Activated naive CD4-positive, alpha-beta T cell treated with anti-CD3 and anti-CD28 coated beads, Interleukin-2, amount 50 U/mL, for 72 hours (primary cell): ENCODE results near the gene PHAF1. TPM values are rescaled to one million over a fixed set of nuclear protein-coding genes. Genes with fewer than 3 reads are reported as not detected.

Source experiments
- ATAC-seq, 2 donors: fragments of 150-1000 bp; cut with Tn5 transposase; 2 replicates each; pipeline ENCODE4 v1.10.0; 2021; ENCODE audit warnings: mild to moderate bottlenecking in 2 of 2, moderate library complexity in 2 of 2
- DNase-seq, 2 donors: peaks; one replicate each; pipeline ENCODE4 v3.0.0; 2021 to 2022; ENCODE audit warnings: low spot score in 2 of 2
- H3K27ac Mint-ChIP-seq, 2 donors: one replicate each; pipeline ENCODE4 v1.8.0; 2022; ENCODE audit warnings: mild to moderate bottlenecking in 2 of 2, mixed read lengths in 2 of 2
- H3K36me3 Mint-ChIP-seq, 2 donors: one replicate each; pipeline ENCODE4 v1.8.0; 2022; ENCODE audit warnings: mixed read lengths in 2 of 2
- H3K9me3 Mint-ChIP-seq, 2 donors: one replicate each; pipeline ENCODE4 v1.8.0; 2022; ENCODE audit warnings: mixed read lengths in 2 of 2
- total RNA-seq, 2 donors: library from RNA; stranded (reverse); gene quantifications; one replicate each; pipeline ENCODE4 v1.2.3, GENCODE V29; 2022

The PHAF1 gene
- total RNA-seq, 2 donors from 2014 or later: 15.6 to 16.6 TPM

DNA sequence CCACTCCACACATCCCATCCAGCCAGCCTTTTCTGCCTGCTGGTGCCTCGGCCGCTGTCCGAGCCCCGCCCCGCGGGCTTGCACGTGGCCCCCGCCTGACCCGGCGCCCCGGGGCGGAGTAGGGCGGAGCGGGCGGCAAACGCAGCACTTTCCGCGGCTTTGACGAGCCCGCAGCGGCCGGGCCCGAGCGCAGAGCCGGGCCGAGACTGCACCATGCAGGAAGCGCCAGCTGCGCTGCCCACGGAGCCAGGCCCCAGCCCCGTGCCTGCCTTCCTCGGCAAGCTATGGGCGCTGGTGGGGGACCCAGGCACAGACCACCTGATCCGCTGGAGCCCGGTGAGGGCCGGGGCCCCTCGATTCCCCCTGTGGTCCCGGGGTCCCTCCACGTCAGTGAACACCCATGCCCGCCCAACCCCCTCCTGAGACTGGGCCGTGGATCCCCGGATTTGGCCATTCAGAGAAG lies 54.9 kb downstream of the PHAF1 start, which contains the start of gene HSF4:
Gene HSF4 (plus strand): TSS at position 147 of the 463 bp plus-strand sequence. CDS start 67 bp downstream, at position 214.
- no peak within 1 kb of the TSS for H3K27ac Mint-ChIP-seq
- no peaks in the 10 kb centered on the region for H3K9me3 Mint-ChIP-seq
- peaks cover 9 to 18% of the 10 kb centered on the region in 2 donors for H3K36me3 Mint-ChIP-seq
- DNase-seq (no peak), ATAC-seq (no peak)

DNA sequence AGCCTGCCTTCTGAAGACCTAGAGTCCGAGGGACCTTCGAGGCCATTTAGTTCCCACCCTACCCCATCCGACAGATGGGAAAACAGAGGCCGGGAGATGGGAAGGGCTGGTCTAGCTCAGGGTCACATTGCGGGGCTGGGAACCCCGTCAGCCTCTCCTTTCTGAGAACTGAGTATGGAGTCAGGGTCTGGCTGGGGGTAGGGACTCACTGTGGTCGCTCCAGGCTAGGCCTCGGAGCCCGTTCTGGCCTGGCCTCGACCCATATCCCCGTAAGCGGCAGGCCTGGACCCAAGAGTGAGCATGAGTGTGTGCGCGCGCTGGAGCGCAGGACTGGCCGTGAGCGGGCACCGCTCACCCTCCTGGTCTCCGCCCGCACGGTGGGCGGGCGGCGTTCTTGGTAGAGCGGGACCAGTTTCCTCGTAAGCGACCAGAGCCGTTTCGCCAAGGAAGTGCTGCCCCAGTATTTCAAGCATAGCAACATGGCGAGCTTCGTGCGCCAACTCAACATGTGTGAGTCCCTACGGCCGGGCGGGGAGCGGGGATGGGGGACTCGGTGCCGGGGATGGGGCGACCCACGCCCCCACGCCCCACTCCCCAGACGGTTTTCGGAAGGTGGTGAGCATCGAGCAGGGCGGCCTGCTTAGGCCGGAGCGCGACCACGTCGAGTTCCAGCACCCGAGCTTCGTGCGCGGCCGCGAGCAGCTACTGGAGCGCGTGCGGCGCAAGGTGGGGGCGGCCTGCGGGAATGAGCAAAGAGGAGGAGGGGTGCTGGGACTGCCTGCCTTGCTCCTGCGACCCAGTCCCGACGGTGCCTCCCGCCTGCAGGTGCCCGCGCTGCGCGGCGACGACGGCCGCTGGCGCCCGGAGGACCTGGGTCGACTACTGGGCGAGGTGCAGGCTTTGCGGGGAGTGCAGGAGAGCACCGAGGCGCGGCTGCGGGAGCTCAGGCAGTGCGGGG lies 55.7 kb downstream of the PHAF1 start:
- DNase-seq (no peak), ATAC-seq (no peak)
- peaks cover 9 to 23% of the 10 kb centered on the region in 2 donors for H3K36me3 Mint-ChIP-seq
- H3K9me3 Mint-ChIP-seq: no peaks in the 10 kb centered on the region
- no peak overlapping the region for H3K27ac Mint-ChIP-seq

DNA sequence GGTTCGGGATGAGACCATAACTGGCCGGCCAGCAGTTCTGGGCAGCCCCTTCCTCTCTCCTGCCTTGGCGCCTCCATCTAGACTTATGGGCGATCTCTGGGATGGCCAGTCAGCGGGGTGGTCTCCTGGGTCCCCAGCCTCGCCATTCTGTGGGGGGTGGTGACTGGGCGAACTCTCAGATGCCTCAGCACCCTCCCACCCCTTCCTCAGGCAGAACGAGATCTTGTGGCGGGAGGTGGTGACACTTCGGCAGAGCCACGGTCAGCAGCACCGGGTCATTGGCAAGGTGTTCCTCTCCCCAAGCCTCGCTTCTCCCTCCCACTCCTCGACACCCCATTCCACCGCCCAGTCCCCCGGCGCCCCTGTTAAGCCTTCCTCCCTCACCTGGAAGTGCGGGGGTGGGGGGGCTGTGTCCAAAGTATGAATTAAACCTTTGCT lies 56.4 kb downstream of the PHAF1 start:
- DNase-seq (no peak), ATAC-seq (no peak)

DNA sequence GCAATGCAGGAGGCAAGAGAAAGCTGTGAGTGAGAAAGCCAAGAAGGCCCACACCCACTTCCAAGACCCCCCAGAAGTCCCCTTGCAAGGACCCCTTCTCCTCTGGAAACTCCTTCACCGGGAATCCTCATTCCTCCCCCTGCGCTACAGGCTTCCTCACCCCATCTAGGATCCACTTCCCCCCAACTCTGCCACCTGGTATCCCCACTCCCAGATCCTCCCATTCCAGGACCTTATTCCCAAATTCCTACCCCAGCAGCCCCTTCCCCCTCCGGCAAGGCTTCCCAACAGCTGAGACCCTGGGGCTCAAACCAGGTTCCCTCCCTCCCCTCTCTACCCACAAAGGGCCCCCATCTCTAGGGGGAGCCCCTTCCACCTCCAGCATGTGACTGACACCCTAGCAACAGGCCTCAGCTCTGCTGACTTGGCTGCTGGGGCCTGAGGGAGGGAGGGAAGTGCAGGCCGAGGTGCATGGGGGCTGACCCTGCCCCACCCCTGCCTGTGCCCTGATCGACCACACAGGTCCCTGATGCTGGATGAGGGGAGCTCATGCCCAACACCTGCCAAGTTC lies 56.9 kb downstream of the PHAF1 start:
- Mint-ChIP-seq H3K27ac (peak overlapping the region in 1 of 2 donors; percentile 68), H3K9me3 (no peaks in the 10 kb centered on the region), H3K36me3 (peaks cover 4 to 25% of the 10 kb centered on the region in 2 donors)
- no peak for DNase-seq
- no peak for ATAC-seq

More for the DNA sequence above, 56.4 kb downstream of the PHAF1 start:
- Mint-ChIP-seq H3K36me3 (peaks cover 5 to 24% of the 10 kb centered on the region in 2 donors), H3K9me3 (no peaks in the 10 kb centered on the region), H3K27ac (no peak overlapping the region)

DNA sequence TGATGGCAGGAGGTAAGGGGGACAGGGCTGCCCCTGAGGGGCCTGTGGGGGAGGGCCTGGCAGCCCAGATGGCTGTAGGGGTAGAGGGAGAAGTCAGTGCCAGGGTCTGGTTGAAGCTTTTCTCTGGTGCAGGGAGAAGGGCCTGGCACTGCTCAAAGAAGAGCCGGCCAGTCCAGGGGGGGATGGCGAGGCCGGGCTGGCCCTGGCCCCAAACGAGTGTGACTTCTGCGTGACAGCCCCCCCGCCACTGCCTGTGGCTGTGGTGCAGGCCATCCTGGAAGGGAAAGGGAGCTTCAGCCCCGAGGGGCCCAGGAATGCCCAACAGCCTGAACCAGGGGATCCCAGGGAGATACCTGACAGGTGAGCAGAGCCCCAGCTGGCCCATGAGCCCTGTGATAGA lies 57.8 kb downstream of the PHAF1 start:
- no peaks in the 10 kb centered on the region for H3K9me3 Mint-ChIP-seq
- DNase-seq: no peak
- peaks cover 4 to 19% of the 10 kb centered on the region in 2 donors for H3K36me3 Mint-ChIP-seq
- H3K27ac Mint-ChIP-seq: no peak overlapping the region
- no peak for ATAC-seq

DNA sequence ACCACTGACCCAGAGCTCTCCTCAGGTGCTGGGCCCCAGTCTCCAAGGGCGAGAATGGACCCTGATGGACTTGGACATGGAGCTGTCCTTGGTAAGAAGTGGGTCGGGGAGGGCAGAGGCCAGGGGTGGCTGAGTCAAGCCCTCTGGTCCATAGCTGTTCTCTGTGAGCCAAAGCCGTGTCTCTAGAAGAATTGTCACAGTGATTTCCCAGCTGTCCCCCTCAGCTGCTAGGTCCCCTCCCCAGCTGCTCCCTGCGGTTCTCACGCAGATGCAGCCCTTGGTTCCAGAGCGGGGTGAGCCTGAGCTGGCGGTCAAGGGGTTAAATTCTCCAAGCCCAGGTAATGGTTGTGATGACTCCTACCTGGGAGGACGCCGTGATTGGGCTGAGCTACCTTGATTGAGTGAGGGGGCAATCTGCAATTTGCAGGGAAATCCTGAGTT lies 59.3 kb downstream of the PHAF1 start:
- Mint-ChIP-seq H3K9me3 (no peaks in the 10 kb centered on the region), H3K36me3 (peaks cover 4 to 23% of the 10 kb centered on the region in 2 donors)
- no peak for ATAC-seq

DNA sequence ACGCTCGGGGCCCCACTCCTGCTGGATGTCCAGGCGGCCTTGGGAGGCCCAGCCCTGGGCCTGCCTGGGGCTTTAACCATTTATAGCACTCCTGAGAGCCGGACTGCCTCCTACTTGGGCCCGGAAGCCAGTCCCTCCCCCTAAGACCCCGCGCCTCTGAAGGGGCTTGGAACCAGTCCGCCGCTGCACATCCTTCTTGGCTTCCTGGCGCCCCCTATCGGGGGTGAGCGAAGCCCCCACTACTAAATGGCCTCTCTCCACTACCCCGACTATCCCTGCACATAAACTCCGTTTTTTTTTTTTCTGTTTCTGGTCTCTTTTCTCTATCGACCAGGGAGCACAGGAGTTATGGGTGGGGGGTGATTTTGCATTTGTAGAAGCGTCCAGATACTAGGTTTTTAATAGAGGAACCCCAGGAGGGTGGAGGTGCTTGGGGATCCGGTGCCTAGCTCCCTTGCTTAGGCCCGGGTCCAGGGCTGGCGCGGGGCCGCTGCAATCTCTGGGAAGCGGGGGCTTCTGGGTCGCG lies 60.0 kb downstream of the PHAF1 start:
- peaks cover 4 to 23% of the 10 kb centered on the region in 2 donors for H3K36me3 Mint-ChIP-seq
- peak in 1 of 2 donors; percentile 3 for ATAC-seq
- no peaks in the 10 kb centered on the region for H3K9me3 Mint-ChIP-seq
- DNase-seq: peak in 1 of 2 donors; percentile 57
- no peak overlapping the region for H3K27ac Mint-ChIP-seq

More for the DNA sequence above, 59.3 kb downstream of the PHAF1 start:
- no peak overlapping the region for H3K27ac Mint-ChIP-seq
- no peak for DNase-seq

DNA sequence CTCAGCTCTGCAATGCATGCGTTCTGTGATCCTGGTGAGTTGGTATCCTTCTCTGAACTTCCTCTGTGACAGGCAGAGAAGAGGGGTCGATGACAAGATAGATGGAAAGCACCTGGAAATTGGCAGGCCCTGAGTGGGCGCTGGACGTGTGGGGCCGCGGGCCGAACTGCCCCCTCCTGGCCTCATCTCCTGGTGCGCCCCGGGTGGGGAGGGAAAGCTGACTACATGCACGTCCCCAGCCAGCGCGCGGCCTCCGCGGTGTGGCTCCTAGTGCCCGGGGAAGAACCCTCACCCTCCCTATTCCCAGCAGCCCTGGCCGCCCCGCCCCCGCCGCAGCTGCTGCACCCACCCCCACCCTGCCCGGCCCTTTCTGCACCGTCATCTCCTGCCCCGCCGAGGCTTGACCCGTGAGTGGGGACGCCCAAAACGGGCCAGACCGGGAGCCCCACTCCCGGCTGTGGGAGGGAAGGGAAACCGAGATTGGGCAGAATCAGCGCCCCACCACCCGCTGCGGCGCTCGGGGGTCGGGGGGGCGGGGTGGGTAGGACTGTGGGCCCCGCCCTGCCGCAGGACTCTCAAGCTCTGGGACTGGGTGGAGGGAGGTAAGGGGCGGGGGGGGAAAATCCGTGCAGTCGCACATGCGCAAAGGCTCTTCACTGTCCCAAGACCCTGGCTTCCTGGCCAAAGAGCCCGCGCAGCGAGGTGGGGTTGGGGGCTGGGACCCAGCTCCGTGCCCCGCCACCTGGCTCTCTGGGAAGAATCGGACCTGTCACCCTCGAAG lies 60.6 kb downstream of the PHAF1 start, which contains the start of gene NOL3:
Gene NOL3 (plus strand): TSS at position 371 of the 781 bp plus-strand sequence.
- ATAC-seq: peak; percentile 44 to 70
- Mint-ChIP-seq H3K36me3 (peaks cover under 1 to 26% of the 10 kb centered on the region in 2 donors), H3K9me3 (no peaks in the 10 kb centered on the region), H3K27ac (no peak within 1 kb of the TSS)
- DNase-seq: peak in 1 of 2 donors; percentile 68

DNA sequence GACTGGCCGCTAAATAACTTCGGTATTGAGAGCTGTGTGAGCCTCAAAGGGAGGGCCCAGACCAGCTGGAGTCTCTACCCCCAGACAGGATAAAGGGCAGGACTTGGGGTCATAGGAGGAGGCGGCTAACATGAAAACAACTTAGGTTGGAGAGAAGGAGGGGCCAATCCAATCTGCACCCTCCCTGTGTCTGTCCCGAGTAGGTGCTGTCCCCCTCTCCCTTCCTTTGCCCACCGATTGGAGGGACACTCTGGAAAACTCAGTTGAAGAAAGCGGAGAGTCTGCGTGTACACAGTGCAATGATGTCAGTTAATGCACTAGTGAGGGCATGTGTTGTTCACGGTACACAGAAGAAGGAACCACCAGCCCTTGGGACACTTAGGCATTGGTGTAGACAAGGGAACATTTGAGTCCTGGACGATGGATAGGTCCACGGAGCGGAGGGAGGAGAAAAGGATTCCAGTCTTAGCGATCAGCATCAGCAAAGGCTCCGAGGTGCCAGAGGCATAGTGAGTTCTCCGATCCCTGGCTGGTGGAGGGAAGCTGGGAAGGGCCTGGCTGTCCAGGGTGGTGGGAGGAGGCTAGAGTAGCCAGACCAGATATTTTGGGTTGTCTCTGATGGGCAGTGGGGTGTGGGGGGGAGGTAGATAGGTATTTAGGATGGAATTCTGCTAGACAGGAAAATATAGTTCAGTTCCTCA lies 61.4 kb downstream of the PHAF1 start:
- DNase-seq: no peak
- Mint-ChIP-seq H3K36me3 (peaks cover 0 to 33% of the 10 kb centered on the region in 2 donors), H3K9me3 (no peaks in the 10 kb centered on the region), H3K27ac (no peak overlapping the region)
- ATAC-seq: peak in 1 of 2 donors; percentile 22

DNA sequence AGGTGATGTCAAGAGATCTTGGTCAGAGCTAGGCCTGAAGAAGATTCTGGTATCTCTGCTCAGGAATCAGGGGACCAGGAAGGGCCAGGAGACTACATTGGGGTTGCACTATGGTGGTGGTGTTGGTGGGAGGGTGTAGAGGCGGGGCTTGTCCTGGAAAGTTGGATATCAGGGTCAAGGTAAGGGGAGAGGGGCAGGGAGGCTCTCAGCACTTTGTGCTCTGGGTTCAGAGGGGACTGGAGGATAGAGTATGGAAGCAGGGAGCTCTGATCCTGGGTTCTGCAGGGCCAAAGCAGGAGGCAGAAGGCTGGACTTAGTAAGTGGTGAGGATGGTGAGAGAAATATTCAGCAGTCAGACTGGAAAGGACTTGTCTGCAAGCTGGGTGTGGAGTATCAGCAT lies 63.6 kb downstream of the PHAF1 start:
- Mint-ChIP-seq H3K9me3 (no peaks in the 10 kb centered on the region), H3K27ac (peak overlapping the region in 1 of 2 donors; percentile 70), H3K36me3 (peaks cover 0 to 43% of the 10 kb centered on the region in 2 donors)
- DNase-seq (no peak), ATAC-seq (no peak)

DNA sequence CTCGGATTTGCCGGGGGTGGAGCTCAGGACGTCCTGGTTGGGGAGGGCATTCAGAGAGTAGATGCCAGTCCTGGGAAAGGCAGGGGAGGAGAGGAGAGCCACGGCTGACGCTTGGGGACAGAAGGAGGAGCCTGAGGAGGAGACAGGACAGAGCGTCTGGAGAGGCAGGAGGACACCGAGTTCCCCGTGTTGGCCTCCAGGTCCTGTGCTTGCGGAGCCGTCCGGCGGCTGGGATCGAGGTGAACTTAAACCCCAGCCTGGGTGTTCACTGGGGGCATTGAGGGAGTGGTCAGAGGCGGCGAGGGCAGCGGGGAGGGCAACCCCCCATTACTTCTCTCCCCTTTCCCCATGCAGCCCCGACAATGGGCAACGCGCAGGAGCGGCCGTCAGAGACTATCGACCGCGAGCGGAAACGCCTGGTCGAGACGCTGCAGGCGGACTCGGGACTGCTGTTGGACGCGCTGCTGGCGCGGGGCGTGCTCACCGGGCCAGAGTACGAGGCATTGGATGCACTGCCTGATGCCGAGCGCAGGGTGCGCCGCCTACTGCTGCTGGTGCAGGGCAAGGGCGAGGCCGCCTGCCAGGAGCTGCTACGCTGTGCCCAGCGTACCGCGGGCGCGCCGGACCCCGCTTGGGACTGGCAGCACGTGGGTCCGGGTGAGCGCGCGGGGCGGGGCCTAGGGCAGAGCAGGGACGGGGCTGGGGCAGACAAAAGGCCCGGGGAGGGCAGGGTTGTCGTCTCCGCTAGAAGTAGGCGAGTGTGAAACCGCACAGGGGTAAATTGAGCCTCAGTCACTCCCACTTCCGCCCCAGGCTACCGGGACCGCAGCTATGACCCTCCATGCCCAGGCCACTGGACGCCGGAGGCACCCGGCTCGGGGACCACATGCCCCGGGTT lies 64.3 kb downstream of the PHAF1 start:
- H3K9me3 Mint-ChIP-seq: no peaks in the 10 kb centered on the region
- peak overlapping the region in 1 of 2 donors; percentile 70 for H3K27ac Mint-ChIP-seq
- peak; percentile 65 to 75 for ATAC-seq
- peaks cover 0 to 47% of the 10 kb centered on the region in 2 donors for H3K36me3 Mint-ChIP-seq
- peak in 1 of 2 donors; percentile 67 for DNase-seq

DNA sequence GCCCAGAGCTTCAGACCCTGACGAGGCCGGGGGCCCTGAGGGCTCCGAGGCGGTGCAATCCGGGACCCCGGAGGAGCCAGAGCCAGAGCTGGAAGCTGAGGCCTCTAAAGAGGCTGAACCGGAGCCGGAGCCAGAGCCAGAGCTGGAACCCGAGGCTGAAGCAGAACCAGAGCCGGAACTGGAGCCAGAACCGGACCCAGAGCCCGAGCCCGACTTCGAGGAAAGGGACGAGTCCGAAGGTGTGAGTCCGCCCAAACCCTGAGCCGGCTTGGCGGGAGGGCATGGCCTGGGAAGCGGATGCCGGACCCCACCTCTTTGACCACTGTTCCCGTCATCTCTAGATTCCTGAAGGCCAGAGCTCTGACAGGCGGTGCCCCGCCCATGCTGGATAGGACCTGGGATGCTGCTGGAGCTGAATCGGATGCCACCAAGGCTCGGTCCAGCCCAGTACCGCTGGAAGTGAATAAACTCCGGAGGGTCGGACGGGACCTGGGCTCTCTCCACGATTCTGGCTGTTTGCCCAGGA lies 65.0 kb downstream of the PHAF1 start:
- Mint-ChIP-seq H3K9me3 (no peaks in the 10 kb centered on the region), H3K36me3 (peaks cover 0 to 48% of the 10 kb centered on the region in 2 donors), H3K27ac (no peak overlapping the region)
- no peak for DNase-seq
- no peak for ATAC-seq

DNA sequence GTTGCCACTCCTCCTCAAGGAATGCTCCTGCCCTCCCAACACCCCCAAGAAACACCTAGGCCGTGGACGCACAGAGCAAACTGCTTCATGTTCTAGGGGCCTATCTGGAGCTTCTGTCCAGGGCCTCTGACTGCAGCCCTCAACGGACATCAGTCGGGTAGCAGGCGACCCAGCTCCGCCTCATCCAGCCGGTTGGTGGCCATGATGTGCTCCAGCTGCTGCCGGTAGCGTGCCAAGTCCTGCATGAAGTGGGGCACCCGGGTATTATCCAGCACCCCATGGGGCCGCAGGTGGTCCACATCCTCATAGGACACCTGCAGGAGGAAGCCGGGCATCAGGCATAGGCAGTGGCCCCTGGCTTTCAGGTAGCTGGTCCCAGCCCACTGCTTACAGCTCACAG lies 66.9 kb downstream of the PHAF1 start:
- ATAC-seq: no peak
- no peak overlapping the region for H3K27ac Mint-ChIP-seq

More for the DNA sequence above, 66.9 kb downstream of the PHAF1 start:
- DNase-seq: no peak
- Mint-ChIP-seq H3K36me3 (peaks cover 0 to 34% of the 10 kb centered on the region in 2 donors), H3K9me3 (no peaks in the 10 kb centered on the region)
